Neutrophil (primary cell): Measurements from ENCODE around the gene PLEKHO2.
A peak's percentile ranks its signal among the peaks of the same experiment; 100 is the strongest.

Experiments used
- H3K27ac ChIP-seq: fragments of 200-600 bp; sonication (generic); 2 replicates; pipeline ENCODE4 v1.5.1; 2016; ENCODE audit warnings: mild to moderate bottlenecking, moderate library complexity
- H3K27me3 ChIP-seq: fragments of 200-600 bp; sonication (generic); 2 replicates; pipeline ENCODE4 v1.6.0; 2016; ENCODE audit warnings: mild to moderate bottlenecking
- H3K36me3 ChIP-seq: fragments of 200-600 bp; sonication (generic); 2 replicates; pipeline ENCODE4 v1.5.1; 2017
- H3K4me1 ChIP-seq, 2 experiments: fragments of 200-600 bp in 1 of 2; sonication (generic) in 1 of 2; 1 replicate in 1 of 2; 2 replicates in 1 of 2; pipeline versions ENCODE4 v1.5.1 to v1.6.1; 2013 to 2016; ENCODE audit warnings: low read depth in 1 of 2, low read length in 1 of 2, mild to moderate bottlenecking in 1 of 2, moderate library complexity in 1 of 2; ENCODE audit not compliant: control insufficient read depth in 1 of 2, insufficient read depth in 1 of 2
- H3K4me3 ChIP-seq, 2 experiments: fragments of 200-600 bp in 1 of 2; sonication (generic) in 1 of 2; 1 replicate in 1 of 2; 2 replicates in 1 of 2; pipeline ENCODE4 v1.5.1; 2013 to 2016; ENCODE audit warnings: low read depth in 1 of 2, low read length in 1 of 2, mild to moderate bottlenecking in 1 of 2, moderate library complexity in 1 of 2
- H3K9me3 ChIP-seq: fragments of 200-600 bp; sonication (generic); 2 replicates; pipeline ENCODE4 v1.5.1; 2016
- TF ChIP-seq, protein P1 (sequence below): fragments of 200-600 bp; sonication (generic); IDR thresholded peaks from 2 replicates; pipeline ENCODE4 v1.5.1; 2016; ENCODE audit warnings: antibody characterized with exemption

Gene PLEKHO2

DNA sequence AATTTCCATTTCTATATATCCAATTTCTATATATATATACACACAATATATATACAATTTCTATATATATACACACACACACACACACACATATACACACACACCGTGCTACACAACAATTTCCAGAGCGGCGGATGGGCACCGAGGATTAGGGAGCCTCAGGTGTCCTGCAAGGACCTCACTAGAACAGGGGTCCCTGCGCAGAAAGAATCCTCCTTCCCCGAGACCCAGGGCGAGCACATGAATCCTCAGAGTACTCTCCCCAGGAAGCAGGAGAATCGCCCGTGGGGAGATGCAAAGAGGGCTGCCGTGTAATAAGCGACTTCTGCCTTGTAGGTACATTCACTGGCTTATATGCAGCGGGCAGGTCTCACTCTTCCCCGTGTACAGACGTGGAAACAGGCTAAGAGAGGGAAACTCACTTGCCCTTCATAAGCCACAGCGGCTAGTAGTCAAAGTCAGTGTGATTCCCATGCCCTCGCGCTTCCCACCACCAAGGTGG, 16.7 kb upstream of the PLEKHO2 start:
- TF ChIP-seq, protein P1, sequence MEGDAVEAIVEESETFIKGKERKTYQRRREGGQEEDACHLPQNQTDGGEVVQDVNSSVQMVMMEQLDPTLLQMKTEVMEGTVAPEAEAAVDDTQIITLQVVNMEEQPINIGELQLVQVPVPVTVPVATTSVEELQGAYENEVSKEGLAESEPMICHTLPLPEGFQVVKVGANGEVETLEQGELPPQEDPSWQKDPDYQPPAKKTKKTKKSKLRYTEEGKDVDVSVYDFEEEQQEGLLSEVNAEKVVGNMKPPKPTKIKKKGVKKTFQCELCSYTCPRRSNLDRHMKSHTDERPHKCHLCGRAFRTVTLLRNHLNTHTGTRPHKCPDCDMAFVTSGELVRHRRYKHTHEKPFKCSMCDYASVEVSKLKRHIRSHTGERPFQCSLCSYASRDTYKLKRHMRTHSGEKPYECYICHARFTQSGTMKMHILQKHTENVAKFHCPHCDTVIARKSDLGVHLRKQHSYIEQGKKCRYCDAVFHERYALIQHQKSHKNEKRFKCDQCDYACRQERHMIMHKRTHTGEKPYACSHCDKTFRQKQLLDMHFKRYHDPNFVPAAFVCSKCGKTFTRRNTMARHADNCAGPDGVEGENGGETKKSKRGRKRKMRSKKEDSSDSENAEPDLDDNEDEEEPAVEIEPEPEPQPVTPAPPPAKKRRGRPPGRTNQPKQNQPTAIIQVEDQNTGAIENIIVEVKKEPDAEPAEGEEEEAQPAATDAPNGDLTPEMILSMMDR: no peak

DNA sequence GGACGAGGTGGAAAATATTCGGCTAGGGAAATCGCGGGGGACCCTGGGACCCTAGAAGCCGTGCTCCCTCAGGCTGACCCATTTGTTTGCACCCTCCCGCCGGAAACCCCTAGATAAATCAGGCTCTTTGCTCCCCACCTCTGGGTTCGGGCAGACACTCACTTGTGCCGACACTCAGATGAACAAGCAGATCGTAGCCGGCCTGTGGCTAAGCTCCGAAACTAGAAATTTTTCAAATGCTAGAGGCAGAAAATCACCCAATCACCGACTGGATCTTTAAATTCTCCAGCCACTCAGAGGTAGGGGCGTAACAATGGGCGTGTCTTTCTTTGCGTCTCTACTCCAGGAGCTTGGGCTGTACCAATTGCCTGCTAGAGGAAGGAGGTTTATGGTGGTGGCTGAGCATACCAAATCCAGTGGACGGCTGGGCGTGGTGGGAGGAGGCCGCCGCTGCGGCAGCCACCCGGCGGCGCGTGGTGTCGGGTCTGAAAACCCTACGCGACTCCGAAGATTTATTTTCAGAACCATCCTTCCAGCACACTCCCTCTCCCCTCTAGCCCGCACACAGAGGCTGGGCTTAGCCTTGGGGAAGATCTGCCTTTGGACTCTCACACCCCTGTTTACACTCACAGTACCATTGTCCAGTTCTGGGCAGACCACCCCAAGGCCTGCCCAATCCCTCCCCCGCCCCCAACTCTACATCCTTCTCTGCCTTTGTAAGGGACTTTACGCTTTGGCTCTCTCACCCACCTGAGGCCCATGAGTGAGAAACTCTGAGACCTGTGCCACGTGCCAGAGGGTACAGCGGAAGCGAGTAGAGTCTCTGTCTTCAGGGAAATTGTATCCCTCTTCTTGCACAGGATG, 16.1 kb upstream of the PLEKHO2 start, which contains the start of gene PIF1:
Gene PIF1, minus strand, starts transcription at position 217 of the 864 bp plus-strand sequence. CDS start 1,312 bp downstream, outside the sequence.
- TF ChIP-seq, protein P1: peak; percentile 32
- Histone ChIP-seq H3K36me3 (peaks cover 6% of the 10 kb centered on the region), H3K27me3 (peaks cover 30% of the 10 kb centered on the region), H3K27ac (peak within 1 kb of the TSS; percentile 51), H3K4me3 (peak within 1 kb of the TSS; percentile 63 to 66), H3K4me1 (peaks cover 28 to 30% of the 10 kb centered on the region in 2 experiments), H3K9me3 (no peaks in the 10 kb centered on the region)

More for the DNA sequence above, 16.7 kb upstream of the PLEKHO2 start:
- no peaks in the 10 kb centered on the region for H3K9me3 ChIP-seq
- H3K4me1 ChIP-seq: peaks cover 28 to 30% of the 10 kb centered on the region in 2 experiments
- H3K27me3 ChIP-seq: peaks cover 30% of the 10 kb centered on the region
- H3K27ac ChIP-seq: peak overlapping the region; percentile 51
- peak overlapping the region; percentile 63 to 66 for H3K4me3 ChIP-seq
- H3K36me3 ChIP-seq: peaks cover 7% of the 10 kb centered on the region

DNA sequence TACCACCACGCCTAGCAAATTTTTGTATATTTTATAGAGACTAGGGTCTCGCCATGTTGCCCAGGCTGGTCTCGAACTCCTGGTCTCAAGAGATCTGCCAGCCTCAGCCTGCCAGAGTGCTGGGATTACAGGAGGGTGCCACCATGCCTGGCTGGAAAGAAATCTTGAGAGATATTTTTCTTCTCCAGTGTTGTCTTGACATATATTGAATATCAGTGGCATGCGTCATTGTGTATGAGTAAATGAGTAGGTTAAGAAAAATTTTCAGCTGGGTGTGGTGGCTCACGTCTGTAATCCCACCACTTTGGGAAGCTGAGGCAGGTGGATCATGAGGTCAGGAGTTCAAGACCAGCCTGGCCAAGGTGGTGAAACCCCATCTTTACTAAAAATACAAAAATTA, 12.7 kb upstream of the PLEKHO2 start:
- Histone ChIP-seq H3K9me3 (no peaks in the 10 kb centered on the region), H3K4me3 (no peak overlapping the region), H3K27me3 (peaks cover 15% of the 10 kb centered on the region), H3K27ac (no peak overlapping the region), H3K4me1 (peaks cover 21 to 22% of the 10 kb centered on the region in 2 experiments), H3K36me3 (no peaks in the 10 kb centered on the region)
- TF ChIP-seq, protein P1: no peak

DNA sequence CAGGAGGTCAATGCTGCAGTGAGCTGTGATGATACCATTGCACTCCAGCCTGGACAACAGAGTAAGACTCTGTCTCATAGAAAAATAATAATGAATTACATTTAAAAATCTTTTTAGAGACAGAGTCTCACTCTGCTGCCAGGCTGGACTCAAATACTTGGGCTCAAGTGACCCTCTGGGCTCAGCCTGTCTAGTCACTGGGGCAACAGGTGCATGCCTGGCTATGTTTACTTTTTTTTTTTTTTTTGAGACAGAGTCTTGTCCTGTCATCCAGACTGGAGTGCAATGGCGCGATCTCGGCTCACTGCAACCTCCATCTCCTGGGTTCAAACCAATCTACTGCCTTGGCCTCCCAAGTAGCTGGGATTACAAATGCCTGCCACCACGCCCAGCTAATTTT, 8.0 kb upstream of the PLEKHO2 start:
- no peak overlapping the region for H3K27ac ChIP-seq
- no peak overlapping the region for H3K4me3 ChIP-seq
- no peaks in the 10 kb centered on the region for H3K9me3 ChIP-seq
- H3K36me3 ChIP-seq: no peaks in the 10 kb centered on the region
- TF ChIP-seq, protein P1: no peak
- H3K27me3 ChIP-seq: no peaks in the 10 kb centered on the region
- peaks cover 35 to 36% of the 10 kb centered on the region in 2 experiments for H3K4me1 ChIP-seq

DNA sequence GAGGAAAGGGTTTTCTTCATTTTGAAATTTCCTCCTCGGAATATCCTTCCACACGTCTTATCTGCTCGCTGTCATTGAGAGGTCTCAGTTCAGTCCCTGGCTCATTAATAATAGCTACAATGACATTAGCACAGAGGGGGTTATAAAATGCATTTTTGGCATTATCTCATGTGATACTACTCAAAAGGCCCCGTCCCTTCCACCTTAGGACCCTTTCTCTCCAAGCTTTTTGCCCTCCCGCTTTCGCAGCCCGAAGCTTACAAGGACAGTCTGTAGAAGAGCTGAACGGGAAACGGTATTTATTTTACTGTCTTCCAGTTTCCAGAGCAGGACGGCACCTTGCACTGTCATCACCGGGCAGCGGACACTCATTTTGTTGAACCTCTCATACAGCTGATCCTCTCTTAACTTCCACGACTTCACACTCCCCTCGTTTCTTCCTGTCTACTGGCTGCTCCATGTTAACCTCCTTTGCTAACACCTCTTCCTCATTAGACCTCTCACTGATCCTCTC, 5.6 kb upstream of the PLEKHO2 start:
- TF ChIP-seq, protein P1: no peak
- no peaks in the 10 kb centered on the region for H3K36me3 ChIP-seq
- peak overlapping the region; percentile 38 to 51 for H3K4me3 ChIP-seq
- peak overlapping the region; percentile 74 for H3K27ac ChIP-seq
- no peaks in the 10 kb centered on the region for H3K9me3 ChIP-seq
- H3K4me1 ChIP-seq: peaks cover 55% of the 10 kb centered on the region in 2 experiments
- no peaks in the 10 kb centered on the region for H3K27me3 ChIP-seq
